Astrocyte (in vitro differentiated cells and primary cell): Measurements from ENCODE around the gene MLKL. TPM values are rescaled to one million over a fixed set of nuclear protein-coding genes. Genes with fewer than 3 reads are reported as not detected.

Source experiments
- DNase-seq: peaks from one replicate; pipeline ENCODE4 v3.0.0-alpha.2; 2010; ENCODE audit warnings: low read depth
- FAIRE-seq: peaks from 2 replicates; lab custom pipeline; 2011; peaks lifted over from hg19 to GRCh38; lab: Jason Lieb, UNC
- H2AFZ ChIP-seq: 2 replicates; pipeline ENCODE4 v1.6.0; 2012; ENCODE audit warnings: low read depth, low read length, inconsistent platforms
- H3K27ac ChIP-seq: 2 replicates; pipeline ENCODE4 v1.5.1; 2011; ENCODE audit warnings: low read depth, low read length, inconsistent platforms
- H3K27me3 ChIP-seq: 2 replicates; pipeline ENCODE4 v1.6.0; 2011; ENCODE audit warnings: low read length, inconsistent platforms; ENCODE audit not compliant: insufficient read depth
- H3K36me3 ChIP-seq: 2 replicates; pipeline ENCODE4 v1.5.1; 2011; ENCODE audit warnings: low read length, inconsistent platforms; ENCODE audit not compliant: insufficient read depth
- H3K4me1 ChIP-seq: 2 replicates; pipeline ENCODE4 v1.5.1; 2011; ENCODE audit warnings: low read length, inconsistent platforms; ENCODE audit not compliant: insufficient read depth
- H3K4me2 ChIP-seq: 2 replicates; pipeline ENCODE4 v1.6.0; 2012; ENCODE audit warnings: low read length, inconsistent platforms
- H3K4me3 ChIP-seq: 2 replicates; pipeline ENCODE4 v1.5.1; 2011; ENCODE audit warnings: low read depth, mild to moderate bottlenecking, low read length, inconsistent platforms; ENCODE audit not compliant: insufficient read depth
- H3K79me2 ChIP-seq: 2 replicates; pipeline ENCODE4 v1.6.0; 2012; ENCODE audit warnings: mild to moderate bottlenecking, low read length, inconsistent platforms; ENCODE audit not compliant: insufficient read depth
- H3K9ac ChIP-seq: 2 replicates; pipeline ENCODE4 v1.6.0; 2012; ENCODE audit warnings: mild to moderate bottlenecking, low read length, inconsistent platforms
- H3K9me3 ChIP-seq: 2 replicates; pipeline ENCODE4 v1.5.1; 2012; ENCODE audit warnings: low read depth, mild to moderate bottlenecking, low read length, inconsistent platforms; ENCODE audit not compliant: insufficient read depth
- H4K20me1 ChIP-seq: 2 replicates; pipeline ENCODE4 v1.6.0; 2012; ENCODE audit warnings: low read length, inconsistent platforms; ENCODE audit not compliant: insufficient read depth
- H3K27ac Mint-ChIP-seq: one replicate; pipeline ENCODE4 v1.8.0; 2021; ENCODE audit warnings: mild to moderate bottlenecking, mixed read lengths; ENCODE audit not compliant: unreplicated experiment
- H3K27me3 Mint-ChIP-seq: one replicate; pipeline ENCODE4 v1.8.0; 2021; ENCODE audit warnings: low read depth, mixed read lengths; ENCODE audit not compliant: unreplicated experiment
- H3K36me3 Mint-ChIP-seq: one replicate; pipeline ENCODE4 v1.8.0; 2021; ENCODE audit warnings: low read depth, mixed read lengths; ENCODE audit not compliant: unreplicated experiment
- H3K4me1 Mint-ChIP-seq: one replicate; pipeline ENCODE4 v1.8.0; 2021; ENCODE audit warnings: low read depth, mixed read lengths; ENCODE audit not compliant: unreplicated experiment
- H3K4me3 Mint-ChIP-seq: one replicate; pipeline ENCODE4 v1.8.0; 2021; ENCODE audit warnings: mild to moderate bottlenecking, moderate library complexity, mixed read lengths; ENCODE audit not compliant: unreplicated experiment
- H3K9me3 Mint-ChIP-seq: one replicate; pipeline ENCODE4 v1.8.0; 2021; ENCODE audit warnings: mild to moderate bottlenecking, mixed read lengths; ENCODE audit not compliant: unreplicated experiment
- CTCF ChIP-seq: IDR thresholded peaks from 2 replicates; pipeline ENCODE4 v1.5.1; 2011; ENCODE audit warnings: low read depth, mild to moderate bottlenecking, inconsistent platforms, low read length, moderate library complexity; ENCODE audit not compliant: insufficient read depth
- EZH2 ChIP-seq: IDR thresholded peaks from 2 replicates; pipeline ENCODE4 v1.6.1; 2012; ENCODE audit warnings: mild to moderate bottlenecking, low read length, inconsistent platforms; ENCODE audit not compliant: insufficient read depth
- total RNA-seq: library from RNA; stranded (reverse); gene quantifications from 2 replicates; pipeline ENCODE4 v1.2.1, GENCODE V29; 2021

Gene MLKL
- total RNA-seq, 1 donor from 2014 or later = 6.2 TPM

GRCh38 chr16:74649839-74650504, 50.7 kb downstream of the MLKL start:
- H3K9ac ChIP-seq = no peak overlapping the region
- TF ChIP-seq CTCF (no peak), EZH2 (no peak)
- H3K36me3 ChIP-seq = peaks cover 37% of the 10 kb centered on the region

GRCh38 chr16:74641969-74642368, 58.7 kb downstream of the MLKL start:
- Histone ChIP-seq H3K79me2 (peaks cover 7% of the 10 kb centered on the region), H3K36me3 (peaks cover 39% of the 10 kb centered on the region), H3K27ac (no peak overlapping the region), H3K4me1 (peaks cover 5% of the 10 kb centered on the region), H3K9me3 (no peaks in the 10 kb centered on the region), H3K27me3 (no peaks in the 10 kb centered on the region), H3K4me2 (no peak overlapping the region), H4K20me1 (peaks cover 2% of the 10 kb centered on the region), H3K9ac (no peak overlapping the region), H2AFZ (no peak overlapping the region), H3K4me3 (no peak overlapping the region)
- DNase-seq (no peak), FAIRE-seq (no peak)
- no peaks in the 10 kb centered on the region for H3K9me3 Mint-ChIP-seq
- no peak overlapping the region for H3K27ac Mint-ChIP-seq
- H3K4me1 Mint-ChIP-seq = peaks cover 6% of the 10 kb centered on the region
- no peaks in the 10 kb centered on the region for H3K27me3 Mint-ChIP-seq
- TF ChIP-seq CTCF (no peak), EZH2 (no peak)
- no peak overlapping the region for H3K4me3 Mint-ChIP-seq
- peaks cover 8% of the 10 kb centered on the region for H3K36me3 Mint-ChIP-seq

More at GRCh38 chr16:74649839-74650504, 50.7 kb downstream of the MLKL start:
- no peak overlapping the region for H3K4me3 ChIP-seq
- H3K36me3 Mint-ChIP-seq = no peaks in the 10 kb centered on the region
- H3K27ac ChIP-seq = no peak overlapping the region
- no peaks in the 10 kb centered on the region for H3K9me3 Mint-ChIP-seq
- peaks cover 11% of the 10 kb centered on the region for H3K4me1 ChIP-seq
- H3K4me1 Mint-ChIP-seq = peaks cover 12% of the 10 kb centered on the region
- peaks cover 31% of the 10 kb centered on the region for H4K20me1 ChIP-seq
- no peaks in the 10 kb centered on the region for H3K27me3 Mint-ChIP-seq
- FAIRE-seq = no peak
- DNase-seq = no peak
- H2AFZ ChIP-seq = no peak overlapping the region
- peaks cover 65% of the 10 kb centered on the region for H3K79me2 ChIP-seq
- H3K9me3 ChIP-seq = no peaks in the 10 kb centered on the region
- H3K27ac Mint-ChIP-seq = no peak overlapping the region
- H3K4me2 ChIP-seq = no peak overlapping the region
- no peaks in the 10 kb centered on the region for H3K27me3 ChIP-seq
- H3K4me3 Mint-ChIP-seq = no peak overlapping the region

DNA sequence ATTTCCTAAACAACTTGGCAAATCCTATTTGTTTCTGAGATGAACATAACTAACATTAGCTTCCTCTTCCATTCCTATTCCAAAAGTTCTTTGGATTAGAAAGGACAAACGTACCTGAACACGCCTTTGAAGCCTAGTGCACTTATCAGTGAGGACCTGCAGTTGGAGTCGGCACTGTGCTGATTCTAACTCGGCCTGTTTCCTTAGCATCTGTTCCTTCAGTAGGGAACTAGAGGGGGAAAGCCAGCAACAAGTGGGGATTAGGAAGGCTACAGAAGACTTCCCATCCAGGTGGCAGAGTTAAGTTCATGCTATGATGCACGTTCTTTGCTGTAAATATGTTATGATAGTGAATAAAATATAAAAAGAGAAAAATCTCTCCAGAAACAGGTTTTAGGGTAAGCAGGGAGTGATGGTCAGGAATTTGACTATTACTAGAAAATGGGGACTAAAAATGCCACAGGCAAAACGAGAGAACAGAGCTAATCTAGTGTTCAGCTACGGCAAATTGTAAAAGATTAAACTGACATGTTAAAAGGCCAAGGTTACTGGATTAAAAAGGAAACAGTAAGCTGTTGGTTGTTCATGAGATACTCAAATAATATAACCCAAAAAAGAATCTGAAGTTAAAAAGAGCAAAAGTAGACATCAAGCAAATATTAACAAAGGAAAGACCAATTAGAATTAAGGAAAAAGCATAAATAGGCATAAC, 62.8 kb downstream of the MLKL start:
- H3K4me3 Mint-ChIP-seq = no peak overlapping the region
- Histone ChIP-seq H3K4me1 (no peaks in the 10 kb centered on the region), H3K9me3 (no peaks in the 10 kb centered on the region), H3K27me3 (no peaks in the 10 kb centered on the region), H3K79me2 (peaks cover 4% of the 10 kb centered on the region), H3K4me2 (no peak overlapping the region), H4K20me1 (no peaks in the 10 kb centered on the region), H2AFZ (no peak overlapping the region), H3K9ac (no peak overlapping the region), H3K36me3 (peaks cover 29% of the 10 kb centered on the region), H3K27ac (no peak overlapping the region), H3K4me3 (no peak overlapping the region)
- TF ChIP-seq CTCF (no peak), EZH2 (no peak)
- peaks cover 3% of the 10 kb centered on the region for H3K36me3 Mint-ChIP-seq
- H3K27ac Mint-ChIP-seq = no peak overlapping the region
- DNase-seq (no peak), FAIRE-seq (no peak)
- H3K4me1 Mint-ChIP-seq = peaks cover 2% of the 10 kb centered on the region
- no peaks in the 10 kb centered on the region for H3K27me3 Mint-ChIP-seq
- H3K9me3 Mint-ChIP-seq = no peaks in the 10 kb centered on the region
